Muscle of leg (tissue), 11 donors: ENCODE results near the gene HES4. TPM values are rescaled to one million over a fixed set of nuclear protein-coding genes. Genes with fewer than 3 reads are reported as not detected.
"Not testable (repeated sequence)": the region's sequence is repeated elsewhere in the genome, so short reads cannot be mapped to it uniquely, and the experiment has no call there.

Experiments
- DNase-seq: peaks from one replicate; pipeline ENCODE4 v3.0.0; 2013
- H3K27ac ChIP-seq: one replicate; pipeline ENCODE4 v1.5.1; 2013; ENCODE audit warnings: mild to moderate bottlenecking, low read length, control low read depth
- H3K27me3 ChIP-seq: one replicate; pipeline ENCODE4 v1.6.1; 2013; ENCODE audit warnings: low read length; ENCODE audit not compliant: control insufficient read depth, insufficient read depth
- H3K36me3 ChIP-seq: one replicate; pipeline ENCODE4 v1.6.1; 2013; ENCODE audit warnings: low read length; ENCODE audit not compliant: control insufficient read depth, insufficient read depth
- H3K4me1 ChIP-seq: one replicate; pipeline ENCODE4 v1.6.1; 2013; ENCODE audit warnings: low read length; ENCODE audit not compliant: control insufficient read depth, insufficient read depth
- H3K4me3 ChIP-seq: one replicate; pipeline ENCODE4 v1.5.1; 2013; ENCODE audit warnings: low read length, control low read depth
- H3K9me3 ChIP-seq: replicated peaks from 2 replicates; pipeline ENCODE4 v1.6.1; 2013; ENCODE audit warnings: low read depth, low read length; ENCODE audit not compliant: control insufficient read depth
- WGBS: methylation state at CpG from one replicate; pipeline ENCODE4 v1.1.5; 2013; ENCODE audit warnings: missing lambda C conversion rate; ENCODE audit not compliant: insufficient coverage; 5-methylcytosine and 5-hydroxymethylcytosine counted together
- polyA plus RNA-seq, 8 donors: library from polyadenylated mRNA; unstranded; fragments of 120-200 nt; gene quantifications; one replicate each; pipeline versions ENCODE4 v1.2.1 to v1.2.3, GENCODE V29; 2013; ENCODE audit warnings: inconsistent platforms in 1 of 8, low replicate concordance in 1 of 8; ENCODE audit not compliant: insufficient read length in 8 of 8, insufficient read depth in 1 of 8
- total RNA-seq: library from RNA; stranded (reverse); fragments of 120-200 nt; gene quantifications from one replicate; pipeline ENCODE4 v1.2.4, GENCODE V29; 2013

HES4 gene
- total and polyA plus RNA-seq, 9 donors: 14.4 to 39.4 (median 19.5) TPM

DNA sequence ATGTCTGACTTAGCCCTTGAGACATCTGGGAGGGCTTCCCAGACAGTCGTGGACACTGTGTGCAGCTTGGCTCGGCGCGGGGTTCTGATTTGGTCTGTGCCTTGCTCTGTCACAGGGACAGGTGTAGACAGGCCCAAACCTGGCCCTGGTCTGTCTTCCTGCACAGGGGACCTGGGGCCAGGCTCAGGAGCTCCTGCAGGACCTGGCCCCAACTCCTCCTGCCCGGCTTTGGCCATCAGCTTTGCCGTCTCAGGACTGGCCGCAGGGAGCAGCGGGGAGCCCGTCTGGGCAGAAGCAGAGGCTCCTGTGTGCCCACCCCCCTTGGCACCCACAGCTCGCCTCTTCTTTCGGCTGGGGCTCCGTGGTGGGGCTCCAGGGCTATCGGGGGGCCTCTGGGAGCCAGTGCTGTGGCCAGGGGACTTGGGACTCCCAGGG is 19.7 kb downstream of the HES4 start:
- Histone ChIP-seq H3K36me3 (no peaks in the 10 kb centered on the region), H3K4me1 (peaks cover 20% of the 10 kb centered on the region), H3K9me3 (no peaks in the 10 kb centered on the region), H3K27me3 (peaks cover 32% of the 10 kb centered on the region), H3K27ac (no peak overlapping the region), H3K4me3 (no peak overlapping the region)
- WGBS: 73% methylated on average over 13 of the region's 13 CpGs
- DNase-seq: no peak

DNA sequence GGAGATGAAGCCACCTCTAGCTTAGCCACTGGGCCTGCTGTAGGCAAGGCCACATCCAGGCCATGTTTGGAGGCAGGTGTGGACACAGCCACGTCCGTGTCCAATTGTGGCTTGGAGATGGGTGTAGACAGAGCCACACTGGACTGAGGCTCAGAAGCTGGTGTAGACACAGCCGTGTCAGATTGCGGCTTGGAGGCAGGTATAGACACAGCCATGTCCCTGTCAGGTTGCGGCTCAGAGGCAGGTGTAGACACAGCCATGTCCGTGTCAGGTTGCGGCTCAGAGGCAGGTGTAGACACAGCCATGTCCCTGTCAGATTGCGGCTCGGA is 20.2 kb downstream of the HES4 start:
- no peaks in the 10 kb centered on the region for H3K9me3 ChIP-seq
- 90% methylated on average over 9 of the region's 9 CpGs for WGBS
- peaks cover 34% of the 10 kb centered on the region for H3K27me3 ChIP-seq
- H3K4me1 ChIP-seq: peaks cover 20% of the 10 kb centered on the region
- H3K27ac ChIP-seq: no peak overlapping the region
- DNase-seq: no peak
- no peaks in the 10 kb centered on the region for H3K36me3 ChIP-seq
- no peak overlapping the region for H3K4me3 ChIP-seq

DNA sequence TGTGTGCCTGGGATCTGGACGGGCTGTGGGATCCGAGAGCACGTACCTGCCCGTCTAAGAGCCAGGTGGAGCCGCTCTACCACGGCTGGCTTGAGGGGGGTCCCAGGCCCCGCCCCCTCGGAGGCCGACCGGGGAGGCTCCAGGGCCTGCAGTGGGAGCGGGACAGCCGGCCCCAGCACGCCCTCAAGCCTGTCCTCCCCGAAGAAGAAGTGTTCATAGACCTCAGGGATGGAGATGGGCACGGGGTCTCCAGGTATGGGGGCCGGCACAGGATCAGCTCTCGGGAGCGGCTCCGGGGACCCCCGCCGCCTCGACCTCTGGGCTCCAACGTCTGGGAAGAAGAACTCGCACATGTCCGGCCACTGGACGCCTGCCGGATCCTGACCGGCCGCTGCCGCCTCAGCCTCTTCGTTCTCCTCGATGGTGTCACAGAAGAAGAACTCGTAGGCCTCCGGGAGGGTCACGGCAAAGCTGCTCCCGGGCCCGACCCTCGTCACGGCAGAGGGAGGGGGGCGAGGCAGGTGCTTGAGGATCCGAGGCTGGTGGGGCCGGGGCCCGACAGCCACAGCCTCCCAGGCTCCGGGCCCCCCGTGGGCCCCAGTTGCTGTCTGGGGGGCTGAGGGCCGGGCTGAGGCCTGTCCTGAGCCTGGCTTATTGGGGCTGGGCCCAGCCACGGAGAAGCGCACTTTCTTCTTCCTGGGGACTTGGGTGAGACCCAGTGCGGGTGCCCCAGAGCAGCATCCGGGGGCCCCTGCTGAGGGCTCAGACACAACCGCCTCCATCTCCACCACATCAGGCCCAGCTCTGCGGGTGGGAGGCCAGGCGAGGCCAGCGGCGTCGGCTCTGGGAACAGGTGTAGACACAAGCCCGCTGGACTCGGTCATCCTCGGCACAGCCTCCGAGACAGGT is 20.8 kb downstream of the HES4 start:
- Histone ChIP-seq H3K4me1 (peaks cover 20% of the 10 kb centered on the region), H3K27me3 (peaks cover 40% of the 10 kb centered on the region), H3K27ac (no peak overlapping the region), H3K36me3 (no peaks in the 10 kb centered on the region), H3K4me3 (no peak overlapping the region), H3K9me3 (no peaks in the 10 kb centered on the region)
- WGBS: 76% methylated on average over 47 of the region's 60 CpGs
- DNase-seq: no peak

DNA sequence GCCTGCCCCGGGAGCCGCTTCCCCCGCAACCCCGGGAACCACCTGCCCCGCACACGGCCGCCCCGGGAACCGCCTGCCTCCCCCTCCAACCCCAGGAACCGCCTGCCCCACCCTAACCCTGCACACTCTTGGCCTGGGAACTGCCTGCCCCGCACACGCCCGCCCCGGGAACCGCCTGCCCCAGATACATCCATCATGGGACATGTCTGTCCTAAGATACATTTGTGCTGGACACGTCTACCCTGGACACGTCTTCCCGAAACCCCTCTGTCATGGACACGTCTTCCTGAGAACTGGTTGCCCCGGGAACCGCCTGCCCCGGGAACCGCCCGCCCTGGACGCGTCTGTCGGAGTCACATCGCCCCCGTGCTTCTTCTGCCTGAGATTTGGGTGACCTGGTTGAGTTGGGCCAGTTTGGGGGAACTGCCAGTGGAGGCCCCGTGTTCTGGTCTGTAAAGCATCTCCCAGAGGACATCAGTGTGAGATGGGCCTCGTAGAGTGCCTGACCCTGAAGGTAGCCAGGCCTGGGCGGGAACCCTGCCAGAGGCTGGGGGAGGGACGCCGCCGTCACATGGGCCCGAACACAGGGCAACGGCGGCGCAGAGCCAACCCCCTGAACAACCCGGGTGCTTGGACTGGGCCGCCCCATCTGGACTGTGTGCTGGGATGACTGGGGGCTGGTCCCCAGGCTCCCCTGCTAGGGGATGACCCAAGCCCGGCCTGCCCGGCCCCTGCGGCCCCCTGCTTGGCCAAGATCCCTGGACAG is 21.6 kb downstream of the HES4 start:
- Histone ChIP-seq H3K4me1 (peaks cover 20% of the 10 kb centered on the region), H3K27me3 (peaks cover 41% of the 10 kb centered on the region), H3K36me3 (no peaks in the 10 kb centered on the region), H3K27ac (no peak overlapping the region), H3K4me3 (no peak overlapping the region), H3K9me3 (no peaks in the 10 kb centered on the region)
- DNase-seq: no peak
- 86% methylated on average over 42 of the region's 44 CpGs for WGBS

DNA sequence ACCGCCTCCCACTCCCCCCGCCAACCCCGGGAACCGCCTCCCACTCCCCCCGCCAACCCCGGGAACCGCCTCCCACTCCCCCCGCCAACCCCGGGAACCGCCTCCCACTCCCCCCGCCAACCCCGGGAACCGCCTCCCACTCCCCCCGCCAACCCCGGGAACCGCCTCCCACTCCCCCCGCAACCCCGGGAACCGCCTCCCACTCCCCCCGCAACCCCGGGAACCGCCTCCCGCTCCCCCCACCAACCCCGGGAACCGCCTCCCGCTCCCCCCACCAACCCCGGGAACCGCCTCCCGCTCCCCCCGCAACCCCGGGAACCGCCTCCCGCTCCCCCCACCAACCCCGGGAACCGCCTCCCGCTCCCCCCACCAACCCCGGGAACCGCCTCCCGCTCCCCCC is 23.1 kb downstream of the HES4 start:
- H3K4me3 ChIP-seq, H3K27ac ChIP-seq, DNase-seq, H3K36me3 ChIP-seq, H3K9me3 ChIP-seq: not testable (repeated sequence)
- WGBS: no CpG with 5 or more reads among the region's 39 CpGs
- H3K27me3 ChIP-seq: peaks cover 47% of the 10 kb centered on the region
- peaks cover 12% of the 10 kb centered on the region for H3K4me1 ChIP-seq

DNA sequence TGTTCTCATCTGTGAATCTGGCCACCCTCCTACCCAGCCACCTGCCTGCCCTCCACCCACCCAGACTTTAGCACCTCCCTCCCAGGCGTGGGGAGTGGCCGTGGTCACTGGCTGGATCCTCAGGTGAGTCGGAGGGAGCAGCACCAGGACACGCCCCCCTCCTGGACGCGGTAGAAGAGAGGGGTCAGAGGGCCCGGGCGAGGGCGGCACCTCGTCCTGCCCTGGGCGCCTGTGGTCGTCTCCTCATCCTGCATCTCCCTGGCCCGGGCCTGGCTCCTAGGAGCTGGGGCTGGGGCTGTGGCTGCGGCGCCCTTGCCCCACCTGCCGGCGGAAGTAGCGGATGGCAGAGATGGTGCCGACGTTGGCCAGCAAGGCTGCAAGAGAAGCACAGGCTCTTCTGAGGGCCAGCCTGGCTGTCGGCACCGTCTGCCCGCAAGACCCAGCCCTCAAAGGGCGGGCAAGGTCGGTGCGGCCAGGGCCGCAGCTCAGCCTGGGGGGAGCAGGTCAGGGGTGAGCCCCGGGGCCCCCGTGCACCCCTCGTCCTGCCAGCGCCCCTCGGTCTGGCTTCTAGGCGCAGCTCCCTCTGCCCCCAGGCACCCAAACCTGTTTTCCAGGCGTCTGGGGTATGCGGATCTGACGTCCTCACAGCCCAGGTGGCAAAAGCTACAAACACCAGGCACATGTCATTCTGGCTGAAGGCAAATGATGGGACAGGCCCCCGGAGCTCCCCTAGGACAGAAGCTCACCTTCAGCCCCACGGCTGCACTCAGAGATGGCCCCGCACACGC is 23.8 kb downstream of the HES4 start:
- under 1% methylated on average over 33 of the region's 40 CpGs for WGBS
- Histone ChIP-seq H3K4me1 (peaks cover 10% of the 10 kb centered on the region), H3K36me3 (no peaks in the 10 kb centered on the region), H3K9me3 (no peaks in the 10 kb centered on the region), H3K27me3 (peaks cover 54% of the 10 kb centered on the region), H3K27ac (no peak overlapping the region), H3K4me3 (no peak overlapping the region)
- no peak for DNase-seq

DNA sequence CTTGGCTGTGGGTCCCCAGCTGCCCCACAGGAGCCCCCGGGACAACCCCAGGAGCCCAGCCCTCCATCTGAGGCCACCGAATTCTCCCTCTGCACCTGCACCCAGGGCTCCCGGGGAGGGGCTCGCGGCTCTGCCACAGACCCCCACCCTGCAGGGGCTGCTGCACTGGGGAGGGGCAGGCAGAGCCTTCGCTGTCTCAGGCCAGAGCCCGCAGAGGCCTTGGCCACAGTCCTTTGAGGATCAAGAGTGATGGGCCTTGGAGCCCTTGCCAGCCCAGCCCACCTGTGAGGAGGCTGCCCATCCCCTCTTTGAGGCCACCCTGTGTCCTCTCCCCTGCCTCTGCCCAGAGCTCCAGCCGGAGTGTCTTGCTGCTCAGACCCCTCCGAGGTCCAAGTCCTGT is 24.5 kb downstream of the HES4 start:
- Histone ChIP-seq H3K27me3 (peaks cover 59% of the 10 kb centered on the region), H3K9me3 (no peaks in the 10 kb centered on the region), H3K36me3 (no peaks in the 10 kb centered on the region), H3K27ac (no peak overlapping the region), H3K4me1 (peaks cover 7% of the 10 kb centered on the region), H3K4me3 (no peak overlapping the region)
- DNase-seq: no peak
- 67% methylated on average over 9 of the region's 9 CpGs for WGBS

DNA sequence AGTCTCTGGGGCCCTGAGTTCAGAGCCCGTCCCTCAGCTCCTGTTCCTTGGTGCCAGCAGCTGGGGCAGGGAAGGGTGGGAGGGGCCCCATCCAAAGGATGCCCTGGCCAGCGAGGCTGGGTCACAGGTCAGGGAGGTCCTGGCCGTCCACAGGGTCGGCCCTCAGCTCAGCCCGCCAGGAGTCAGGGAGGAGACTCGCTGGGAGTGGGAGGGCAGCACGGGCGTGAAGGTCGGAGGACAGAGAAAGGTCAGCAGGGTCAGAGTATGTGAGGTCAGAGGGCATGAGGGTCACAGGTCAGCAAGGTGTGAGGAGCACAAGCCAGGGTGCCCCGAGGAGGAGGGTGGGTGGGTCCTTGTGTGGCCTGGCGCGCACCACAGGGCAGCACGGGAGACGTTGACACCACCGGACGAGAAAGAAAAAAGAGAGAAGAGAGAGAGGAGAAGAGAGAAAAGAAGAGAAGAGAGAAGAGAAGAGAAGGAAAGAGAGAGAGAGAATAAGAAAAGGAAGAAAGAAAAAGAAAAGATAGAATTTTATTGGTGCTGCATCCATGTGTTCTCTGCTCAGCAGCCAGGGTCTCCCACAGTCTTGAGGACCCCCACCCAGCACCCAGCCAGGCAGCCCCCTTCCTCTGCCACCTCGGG is 25.1 kb downstream of the HES4 start:
- no peaks in the 10 kb centered on the region for H3K9me3 ChIP-seq
- no peak for DNase-seq
- H3K36me3 ChIP-seq: no peaks in the 10 kb centered on the region
- peaks cover 7% of the 10 kb centered on the region for H3K4me1 ChIP-seq
- H3K4me3 ChIP-seq: no peak overlapping the region
- WGBS: 55% methylated on average over 17 of the region's 17 CpGs
- no peak overlapping the region for H3K27ac ChIP-seq
- peaks cover 64% of the 10 kb centered on the region for H3K27me3 ChIP-seq

DNA sequence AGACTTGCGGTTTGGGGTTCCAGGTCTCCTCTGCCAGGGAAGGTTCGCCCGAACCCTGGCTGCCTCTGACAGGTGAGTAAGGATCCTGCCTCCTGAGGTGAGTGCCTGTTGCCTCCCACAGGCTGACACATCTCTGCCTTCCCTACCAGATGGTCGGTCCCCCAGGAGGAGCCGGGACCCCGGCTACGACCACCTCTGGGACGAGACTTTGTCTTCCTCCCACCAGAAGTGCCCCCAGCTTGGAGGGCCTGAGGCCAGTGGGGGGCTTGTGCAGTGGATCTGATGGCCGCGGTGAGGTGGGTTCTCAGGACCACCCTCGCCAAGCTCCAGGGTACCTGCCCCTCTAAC is 25.6 kb downstream of the HES4 start:
- Histone ChIP-seq H3K9me3 (no peaks in the 10 kb centered on the region), H3K27me3 (peaks cover 67% of the 10 kb centered on the region), H3K27ac (no peak overlapping the region), H3K36me3 (no peaks in the 10 kb centered on the region), H3K4me1 (peaks cover 7% of the 10 kb centered on the region), H3K4me3 (no peak overlapping the region)
- no peak for DNase-seq
- WGBS: 73% methylated on average over 3 of the region's 11 CpGs
